ENCODE data around the gene RGCC.

GRCh38 chr13:41491436-41491835, 34.1 kb downstream of the RGCC start:
- no peak for TF ChIP-seq CTCF (IDR thresholded peaks at IDR 0.05)
- no peak for TF ChIP-seq POLR2AphosphoS5 (IDR thresholded peaks at IDR 0.05)
- no peak for TF ChIP-seq POLR2A (IDR thresholded peaks at IDR 0.05)

All from breast epithelium (tissue), 3 donors.